ENCODE results near the gene HS3ST4. TPM values are rescaled to one million over a fixed set of nuclear protein-coding genes. Genes with fewer than 3 reads are reported as not detected.

The HS3ST4 gene
- total RNA-seq, 4 donors from 2014 or later: 0.11 TPM; not detected in 3

- no peaks in the 10 kb centered on the region for H3K9me3 ChIP-seq
- intact Hi-C loops (cut with DNase I): no loop called here
- H3K27me3 ChIP-seq: no peaks in the 10 kb centered on the region
- TF ChIP-seq POLR2A (IDR thresholded peaks at IDR 0.05) (no peak), CTCF (IDR thresholded peaks at IDR 0.05) (no peak)
- no peak overlapping the region for H3K4me3 ChIP-seq (replicated peaks in 1 of 3)
- WGBS, 2 donors: 66 to 79% methylated on average over 1 of the region's 1 CpG
- no peaks in the 10 kb centered on the region for H3K36me3 ChIP-seq
- DNase-seq: no peak
- no peaks in the 10 kb centered on the region for H3K4me1 ChIP-seq
- no peak overlapping the region for H3K27ac ChIP-seq
These were observed 108.1 kb downstream of the HS3ST4 start for GRCh38 chr16:25799816-25800215.

- intact Hi-C loops (cut with DNase I): no loop called here
- TF ChIP-seq CTCF (IDR thresholded peaks at IDR 0.05) (no peak), POLR2A (IDR thresholded peaks at IDR 0.05) (no peak)
- WGBS, 2 donors: 72 to 85% methylated on average over 5 of the region's 5 CpGs
- H3K4me3 ChIP-seq (replicated peaks in 1 of 3): no peak overlapping the region
- H3K36me3 ChIP-seq: no peaks in the 10 kb centered on the region
- no peaks in the 10 kb centered on the region for H3K9me3 ChIP-seq
- no peak overlapping the region for H3K27ac ChIP-seq
- H3K27me3 ChIP-seq: no peaks in the 10 kb centered on the region
- no peak for DNase-seq
- no peaks in the 10 kb centered on the region for H3K4me1 ChIP-seq
These were observed 120.5 kb downstream of the HS3ST4 start for GRCh38 chr16:25812215-25812614.

- no peaks in the 10 kb centered on the region for H3K36me3 ChIP-seq
- no peak overlapping the region for H3K27ac ChIP-seq
- no peak overlapping the region for H3K4me3 ChIP-seq (replicated peaks in 1 of 3)
- DNase-seq: no peak
- no peaks in the 10 kb centered on the region for H3K9me3 ChIP-seq
- 78 to 79% methylated on average over 6 of the region's 6 CpGs for WGBS, 2 donors
- TF ChIP-seq POLR2A (IDR thresholded peaks at IDR 0.05) (no peak), CTCF (IDR thresholded peaks at IDR 0.05) (no peak)
- intact Hi-C loops (cut with DNase I): no loop called here
- H3K4me1 ChIP-seq: no peaks in the 10 kb centered on the region
- H3K27me3 ChIP-seq: no peaks in the 10 kb centered on the region
These were observed 125.5 kb downstream of the HS3ST4 start for GRCh38 chr16:25817295-25817694.

GRCh38 chr16:25817876-25818275 lies 126.1 kb downstream of the HS3ST4 start:
- H3K9me3 ChIP-seq: no peaks in the 10 kb centered on the region
- DNase-seq: no peak
- no peaks in the 10 kb centered on the region for H3K36me3 ChIP-seq
- H3K27ac ChIP-seq: no peak overlapping the region
- no peak overlapping the region for H3K4me3 ChIP-seq (replicated peaks in 1 of 3)
- 86 to 94% methylated on average over 4 of the region's 4 CpGs for WGBS, 2 donors
- intact Hi-C loops (cut with DNase I): no loop called here
- no peaks in the 10 kb centered on the region for H3K4me1 ChIP-seq
- no peaks in the 10 kb centered on the region for H3K27me3 ChIP-seq
- TF ChIP-seq CTCF (IDR thresholded peaks at IDR 0.05): no peak
- TF ChIP-seq POLR2A (IDR thresholded peaks at IDR 0.05): no peak

- no peak overlapping the region for H3K4me3 ChIP-seq (replicated peaks in 1 of 3)
- H3K9me3 ChIP-seq: no peaks in the 10 kb centered on the region
- no peaks in the 10 kb centered on the region for H3K4me1 ChIP-seq
- no peaks in the 10 kb centered on the region for H3K36me3 ChIP-seq
- 60 to 86% methylated on average over 2 of the region's 2 CpGs for WGBS, 2 donors
- H3K27me3 ChIP-seq: no peaks in the 10 kb centered on the region
- intact Hi-C loops (cut with DNase I): no loop called here
- no peak for DNase-seq
- no peak overlapping the region for H3K27ac ChIP-seq
- TF ChIP-seq POLR2A (IDR thresholded peaks at IDR 0.05): no peak
These were observed 132.1 kb downstream of the HS3ST4 start for GRCh38 chr16:25823891-25824290.

GRCh38 chr16:25827709-25828108 lies 135.9 kb downstream of the HS3ST4 start:
- Histone ChIP-seq H3K27ac (no peak overlapping the region), H3K4me1 (no peaks in the 10 kb centered on the region), H3K4me3 (replicated peaks in 1 of 3) (no peak overlapping the region), H3K9me3 (no peaks in the 10 kb centered on the region), H3K27me3 (no peaks in the 10 kb centered on the region), H3K36me3 (no peaks in the 10 kb centered on the region)
- intact Hi-C loops (cut with DNase I): no loop called here
- no peak for DNase-seq
- WGBS, 2 donors: 75 to 77% methylated on average over 2 of the region's 2 CpGs
- no peak for TF ChIP-seq POLR2A (IDR thresholded peaks at IDR 0.05)
- no peak for TF ChIP-seq CTCF (IDR thresholded peaks at IDR 0.05)

All from thyroid gland (tissue), 4 donors.